B cell (primary cell): ENCODE measurements around the gene PLCD4. TPM values are rescaled to one million over a fixed set of nuclear protein-coding genes. Genes with fewer than 3 reads are reported as not detected.

ENCODE experiments used
- ATAC-seq: fragments of 200-7000 bp; cut with Tn5 transposase; one replicate; pipeline ENCODE4 v1.10.0; 2021; ENCODE audit warnings: low read depth, mild to moderate bottlenecking, moderate number of reproducible peaks, moderate library complexity
- CTCF ChIA-PET: fragments of 350-600 bp; sonication (Branson Sonifier 250); formaldehyde crosslinking; loops from one replicate; lab custom pipeline; 2021; ENCODE audit warnings: antibody characterized with exemption, inconsistent platforms; lab: Charles Lee
- POLR2A ChIA-PET: fragments of 350-600 bp; sonication (Branson Sonifier 250); formaldehyde crosslinking; loops from one replicate; lab custom pipeline; 2021; ENCODE audit warnings: antibody characterized with exemption; lab: Charles Lee
- DNase-seq: peaks from one replicate; pipeline ENCODE4 v3.0.0; 2013
- H2AFZ ChIP-seq: 2 replicates; pipeline ENCODE4 v1.6.1; 2012; ENCODE audit warnings: mild to moderate bottlenecking, low read depth, low read length; ENCODE audit not compliant: insufficient read depth, poor library complexity, severe bottlenecking
- H3K27ac ChIP-seq, 2 donors: 1 replicate in 1 of 2; 2 replicates in 1 of 2; pipeline ENCODE4 v1.5.1; 2012 to 2013; ENCODE audit warnings: low read length in 2 of 2, mild to moderate bottlenecking in 2 of 2, moderate library complexity in 1 of 2
- H3K27me3 ChIP-seq, 4 experiments: fragments of 200-600 bp in 1 of 4; sonication (generic) in 1 of 4; replicated peaks in 1 of 4; 1 replicate in 2 of 4; 2 replicates in 2 of 4; pipeline versions ENCODE4 v1.6.1 to v1.7.0; 2013 to 2016; ENCODE audit warnings: low read length in 3 of 4, mild to moderate bottlenecking in 2 of 4, mixed read lengths in 1 of 4, moderate library complexity in 1 of 4; ENCODE audit not compliant: insufficient read depth in 4 of 4, control insufficient read depth in 3 of 4; ENCODE audit errors: control extremely low read depth in 1 of 4
- H3K36me3 ChIP-seq, 2 experiments: replicated peaks in 1 of 2; 1 replicate in 1 of 2; 2 replicates in 1 of 2; pipeline versions ENCODE4 v1.6.1 to v1.7.1; 2013; ENCODE audit warnings: low read length in 1 of 2; ENCODE audit not compliant: insufficient read depth in 2 of 2, control insufficient read depth in 1 of 2; ENCODE audit errors: control extremely low read depth in 1 of 2, extremely low read depth in 1 of 2
- H3K4me1 ChIP-seq, 2 donors: fragments of 200-600 bp in 1 of 2; sonication (generic) in 1 of 2; 1 replicate in 1 of 2; 2 replicates in 1 of 2; pipeline versions ENCODE4 v1.5.1 to v1.6.1; 2013 to 2017; ENCODE audit warnings: low read length in 2 of 2; ENCODE audit not compliant: control insufficient read depth in 2 of 2, insufficient read depth in 2 of 2
- H3K4me2 ChIP-seq: replicated peaks from 2 replicates; pipeline ENCODE3; 2012; ENCODE audit warnings: mild to moderate bottlenecking, low read depth, low read length; ENCODE audit not compliant: poor library complexity, severe bottlenecking
- H3K4me3 ChIP-seq, 5 experiments: fragments of 200-600 bp in 1 of 5; sonication (generic) in 1 of 5; 1 replicate in 3 of 5; 2 replicates in 2 of 5; pipeline versions ENCODE4 v1.5.1 to v1.7.0; 2011 to 2016; ENCODE audit warnings: low read length in 4 of 5, mild to moderate bottlenecking in 4 of 5, low read depth in 2 of 5, control low read depth in 1 of 5, moderate library complexity in 1 of 5; ENCODE audit not compliant: insufficient read depth in 1 of 5; ENCODE audit errors: control extremely low read depth in 1 of 5, extremely low read depth in 1 of 5
- H3K79me2 ChIP-seq: fragments of 200-600 bp; sonication (generic); one replicate; pipeline ENCODE4 v1.6.0; 2016; ENCODE audit warnings: low read length; ENCODE audit not compliant: control insufficient read depth, insufficient read depth
- H3K9ac ChIP-seq: fragments of 200-600 bp; sonication (generic); 2 replicates; pipeline ENCODE4 v1.6.1; 2017; ENCODE audit warnings: mild to moderate bottlenecking, low read length, moderate library complexity
- H3K9me3 ChIP-seq, 3 donors: one replicate each; pipeline versions ENCODE4 v1.6.1 to v1.7.1; 2013; ENCODE audit warnings: low read length in 2 of 3; ENCODE audit not compliant: control insufficient read depth in 2 of 3, insufficient read depth in 1 of 3; ENCODE audit errors: control extremely low read depth in 1 of 3
- H4K20me1 ChIP-seq: 2 replicates; pipeline ENCODE4 v1.6.0; 2012; ENCODE audit warnings: mild to moderate bottlenecking, low read length; ENCODE audit not compliant: insufficient read depth, control insufficient read depth, poor library complexity, severe bottlenecking
- H3K27ac Mint-ChIP-seq: one replicate; pipeline ENCODE4 v1.8.0; 2021; ENCODE audit warnings: mixed read lengths
- H3K27me3 Mint-ChIP-seq: one replicate; pipeline ENCODE4 v1.8.0; 2021; ENCODE audit warnings: mixed read lengths
- H3K4me1 Mint-ChIP-seq: one replicate; pipeline ENCODE4 v1.8.0; 2021; ENCODE audit warnings: mixed read lengths
- H3K4me3 Mint-ChIP-seq: one replicate; pipeline ENCODE4 v1.8.0; 2021; ENCODE audit warnings: mixed read lengths
- H3K9me3 Mint-ChIP-seq: one replicate; pipeline ENCODE4 v1.8.0; 2022; ENCODE audit warnings: mixed read lengths; ENCODE audit not compliant: insufficient read depth
- EZH2 ChIP-seq: IDR thresholded peaks from 2 replicates; pipeline ENCODE4 v1.6.1; 2012; ENCODE audit warnings: borderline replicate concordance, low read depth, mild to moderate bottlenecking, moderate library complexity, low read length; ENCODE audit not compliant: insufficient read depth, poor library complexity, severe bottlenecking
- WGBS: methylation state at CpG from one replicate; pipeline ENCODE4 v1.1.5; 2013; ENCODE audit warnings: missing lambda C conversion rate; ENCODE audit not compliant: insufficient coverage; 5-methylcytosine and 5-hydroxymethylcytosine counted together
- intact Hi-C: fragments of 100-400 bp; cut with micrococcal nuclease; formaldehyde crosslinking; loops from one replicate; pipeline ENCODE4 v1.10.0; 2022
- polyA plus RNA-seq: library from polyadenylated mRNA; depleted of rRNA; stranded (reverse); fragments of >200 nt; gene quantifications from 2 replicates; pipeline ENCODE4 v1.2.3, GENCODE V29; 2012
- total RNA-seq, 2 donors: library from RNA; stranded (reverse); fragments of 120-200 nt in 1 of 2; gene quantifications; 1 replicate in 1 of 2; 2 replicates in 1 of 2; pipeline versions ENCODE4 v1.2.3 to v1.2.4, GENCODE V29; 2013 to 2022
- TF ChIP-seq, protein P1 (sequence below): fragments of 200-600 bp; IDR thresholded peaks from one replicate; pipeline ENCODE4 v1.8.0; 2022; ENCODE audit warnings: antibody characterized with exemption, mild to moderate bottlenecking

The PLCD4 gene
- total and polyA plus RNA-seq, 2 donors (not counting 1 experiment from before 2014, with no cell fraction given): 0.25 to 0.62 TPM

DNA sequence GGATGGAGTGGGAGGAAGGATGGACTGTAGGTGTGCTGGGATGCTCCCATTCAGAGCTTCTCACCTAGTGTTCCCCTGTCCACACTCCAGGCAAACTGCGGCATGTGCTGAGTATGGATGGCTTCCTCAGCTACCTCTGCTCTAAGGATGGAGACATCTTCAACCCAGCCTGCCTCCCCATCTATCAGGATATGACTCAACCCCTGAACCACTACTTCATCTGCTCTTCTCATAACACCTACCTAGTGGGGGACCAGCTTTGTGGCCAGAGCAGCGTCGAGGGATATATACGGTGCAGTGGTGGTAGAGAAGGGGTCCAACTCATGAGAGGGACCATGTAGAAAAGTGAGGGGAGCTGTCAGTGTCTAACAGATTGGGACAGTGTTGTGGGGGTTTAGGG is 20.2 kb downstream of the PLCD4 start:
- TF ChIP-seq EZH2: no peak
- TF ChIP-seq, protein P1, sequence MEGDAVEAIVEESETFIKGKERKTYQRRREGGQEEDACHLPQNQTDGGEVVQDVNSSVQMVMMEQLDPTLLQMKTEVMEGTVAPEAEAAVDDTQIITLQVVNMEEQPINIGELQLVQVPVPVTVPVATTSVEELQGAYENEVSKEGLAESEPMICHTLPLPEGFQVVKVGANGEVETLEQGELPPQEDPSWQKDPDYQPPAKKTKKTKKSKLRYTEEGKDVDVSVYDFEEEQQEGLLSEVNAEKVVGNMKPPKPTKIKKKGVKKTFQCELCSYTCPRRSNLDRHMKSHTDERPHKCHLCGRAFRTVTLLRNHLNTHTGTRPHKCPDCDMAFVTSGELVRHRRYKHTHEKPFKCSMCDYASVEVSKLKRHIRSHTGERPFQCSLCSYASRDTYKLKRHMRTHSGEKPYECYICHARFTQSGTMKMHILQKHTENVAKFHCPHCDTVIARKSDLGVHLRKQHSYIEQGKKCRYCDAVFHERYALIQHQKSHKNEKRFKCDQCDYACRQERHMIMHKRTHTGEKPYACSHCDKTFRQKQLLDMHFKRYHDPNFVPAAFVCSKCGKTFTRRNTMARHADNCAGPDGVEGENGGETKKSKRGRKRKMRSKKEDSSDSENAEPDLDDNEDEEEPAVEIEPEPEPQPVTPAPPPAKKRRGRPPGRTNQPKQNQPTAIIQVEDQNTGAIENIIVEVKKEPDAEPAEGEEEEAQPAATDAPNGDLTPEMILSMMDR: no peak
- H3K9me3 Mint-ChIP-seq: no peaks in the 10 kb centered on the region
- WGBS: 100% methylated on average over 1 of the region's 4 CpGs
- intact Hi-C loops: no loop called here
- POLR2A ChIA-PET: no interaction called here
- CTCF ChIA-PET: no interaction called here
- H3K27ac ChIP-seq: no peak overlapping the region
- no peak overlapping the region for H3K4me2 ChIP-seq
- no peak overlapping the region for H3K9ac ChIP-seq
- no peak overlapping the region for H3K4me3 Mint-ChIP-seq
- H3K4me3 ChIP-seq: no peak overlapping the region
- H3K4me1 ChIP-seq: peaks cover 0 to 3% of the 10 kb centered on the region in 2 donors
- H4K20me1 ChIP-seq: no peaks in the 10 kb centered on the region
- ATAC-seq: no peak
- DNase-seq: no peak
- H3K9me3 ChIP-seq: no peaks in the 10 kb centered on the region
- H2AFZ ChIP-seq: no peak overlapping the region
- no peaks in the 10 kb centered on the region for H3K79me2 ChIP-seq
- peaks cover 4% of the 10 kb centered on the region for H3K4me1 Mint-ChIP-seq
- no peaks in the 10 kb centered on the region for H3K27me3 Mint-ChIP-seq
- no peaks in the 10 kb centered on the region for H3K27me3 ChIP-seq
- H3K36me3 ChIP-seq: peaks cover 0 to 1% of the 10 kb centered on the region in 2 experiments
- no peak overlapping the region for H3K27ac Mint-ChIP-seq

DNA sequence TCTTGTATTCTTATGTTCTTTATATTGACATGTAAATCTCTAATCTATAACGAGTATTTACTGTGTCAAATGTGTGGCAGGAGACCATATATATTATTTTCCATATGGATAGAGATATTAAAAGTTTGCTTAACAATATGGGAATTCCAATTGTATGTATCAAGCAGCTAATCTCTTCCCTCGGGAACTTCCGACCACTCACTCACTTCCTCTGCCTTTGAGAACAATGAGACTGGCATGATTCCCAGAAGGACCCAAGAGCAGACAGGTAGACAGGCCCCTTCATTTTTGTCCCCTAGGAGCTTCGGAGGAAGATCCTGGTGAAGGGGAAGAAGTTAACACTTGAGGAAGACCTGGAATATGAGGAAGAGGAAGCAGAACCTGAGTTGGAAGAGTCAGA is 24.1 kb downstream of the PLCD4 start:
- intact Hi-C loops: no loop called here
- H3K79me2 ChIP-seq: no peaks in the 10 kb centered on the region
- ChIA-PET POLR2A (interaction anchor here (0.6 kb wide), 1 partner anchor 8 kb away, joined by 4 read pairs; no protein-coding TSS in a partner anchor), CTCF (no interaction called here)
- H3K27ac ChIP-seq: no peak overlapping the region
- no peaks in the 10 kb centered on the region for H3K27me3 Mint-ChIP-seq
- H3K36me3 ChIP-seq: peaks cover 0 to 37% of the 10 kb centered on the region in 2 experiments
- ATAC-seq (no peak), DNase-seq (no peak)
- no peak overlapping the region for H3K9ac ChIP-seq
- no peaks in the 10 kb centered on the region for H3K27me3 ChIP-seq
- H3K4me1 Mint-ChIP-seq: no peaks in the 10 kb centered on the region
- H3K4me2 ChIP-seq: no peak overlapping the region
- H4K20me1 ChIP-seq: no peaks in the 10 kb centered on the region
- no peak overlapping the region for H3K27ac Mint-ChIP-seq
- H3K4me1 ChIP-seq: no peaks in the 10 kb centered on the region
- H3K9me3 Mint-ChIP-seq: no peaks in the 10 kb centered on the region
- H2AFZ ChIP-seq: no peak overlapping the region
- no peak overlapping the region for H3K4me3 ChIP-seq
- no peaks in the 10 kb centered on the region for H3K9me3 ChIP-seq
- TF ChIP-seq EZH2: no peak
- H3K4me3 Mint-ChIP-seq: no peak overlapping the region
- WGBS: 91% methylated on average over 1 of the region's 4 CpGs
